HG02642 (cell line): Measurements from ENCODE around the gene CADM2.
A peak's percentile ranks its signal among the peaks of the same experiment; 100 is the strongest.
"Not testable (repeated sequence)": the region's sequence is repeated elsewhere in the genome, so short reads cannot be mapped to it uniquely, and the experiment has no call there.

Experiments used
- ATAC-seq: cut with Tn5 transposase; IDR thresholded peaks from one replicate; pipeline ENCODE4 v1.9.1; 2021; ENCODE audit warnings: mild to moderate bottlenecking; ENCODE audit not compliant: unreplicated experiment, poor library complexity

The CADM2 gene

DNA sequence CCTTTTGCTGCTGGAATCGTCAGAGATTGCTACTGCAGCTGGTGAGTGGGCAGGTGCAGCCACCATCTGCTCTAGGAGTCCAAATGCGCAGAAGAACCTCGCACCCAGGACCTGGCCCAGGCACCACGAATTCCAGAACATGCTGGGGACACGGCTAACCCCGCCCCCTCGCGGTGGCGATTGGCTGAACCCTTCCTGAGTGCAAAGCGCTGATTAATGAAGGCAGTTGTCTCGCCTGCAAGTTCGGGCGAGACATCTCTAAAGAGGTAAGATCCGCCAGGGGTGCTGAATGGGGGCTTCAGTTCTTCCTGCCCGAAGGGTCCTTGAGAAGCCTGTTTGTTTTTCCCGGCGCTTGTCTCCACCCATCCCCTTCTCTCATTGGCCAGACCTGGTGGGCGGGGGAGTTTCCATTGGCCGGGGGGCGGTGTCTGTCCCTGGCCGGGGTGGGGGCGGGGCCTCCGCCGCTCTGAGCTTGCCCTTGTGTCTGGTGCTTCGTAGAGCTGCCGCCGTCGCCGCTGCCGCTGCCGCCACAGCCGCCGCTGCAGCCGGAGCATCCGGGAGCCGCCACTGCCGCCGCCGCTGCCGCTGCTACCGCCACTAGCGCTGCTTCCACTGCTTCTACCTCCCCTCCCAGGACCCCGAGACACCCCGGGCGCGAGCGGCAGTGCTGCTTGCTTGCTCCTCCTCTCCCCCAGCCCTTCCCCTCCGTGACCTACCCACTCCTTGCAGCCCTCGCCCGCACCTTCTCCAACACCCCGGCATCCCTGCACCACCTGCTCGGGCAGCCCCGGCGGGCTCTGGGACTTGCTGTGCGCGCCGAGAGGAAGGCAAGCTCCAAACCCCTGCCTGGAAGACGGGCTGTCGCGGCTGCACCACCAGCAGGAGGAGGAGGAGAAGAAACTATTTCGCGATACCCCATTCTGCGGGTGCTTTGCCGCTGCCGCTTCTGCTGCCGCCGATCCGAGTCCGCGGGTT is at the start of gene CADM2:
CADM2 (plus strand) TSS at position 495 of the 975 bp plus-strand sequence.
- peak; percentile 98 for ATAC-seq

DNA sequence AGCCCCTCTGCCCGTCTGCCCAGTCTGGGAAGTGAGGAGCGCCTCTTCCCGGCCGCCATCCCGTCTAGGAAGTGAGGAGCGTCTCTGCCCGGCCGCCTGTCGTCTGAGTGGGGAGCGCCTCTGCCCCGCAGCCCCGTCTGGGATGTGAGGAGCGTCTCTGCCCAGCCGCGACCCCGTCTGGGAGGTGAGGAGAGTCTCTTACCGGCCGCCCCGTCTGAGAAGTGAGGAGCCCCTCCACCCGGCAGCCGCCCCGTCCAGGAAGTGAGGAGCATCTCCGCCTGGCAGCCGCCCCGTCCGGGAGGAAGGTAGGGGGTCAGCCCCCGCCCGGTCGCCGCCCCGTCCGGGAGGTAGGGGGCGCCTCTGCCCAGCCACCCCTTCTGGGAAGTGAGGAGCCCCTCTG is 40.2 kb upstream of the CADM2 start:
- ATAC-seq: not testable (repeated sequence)

DNA sequence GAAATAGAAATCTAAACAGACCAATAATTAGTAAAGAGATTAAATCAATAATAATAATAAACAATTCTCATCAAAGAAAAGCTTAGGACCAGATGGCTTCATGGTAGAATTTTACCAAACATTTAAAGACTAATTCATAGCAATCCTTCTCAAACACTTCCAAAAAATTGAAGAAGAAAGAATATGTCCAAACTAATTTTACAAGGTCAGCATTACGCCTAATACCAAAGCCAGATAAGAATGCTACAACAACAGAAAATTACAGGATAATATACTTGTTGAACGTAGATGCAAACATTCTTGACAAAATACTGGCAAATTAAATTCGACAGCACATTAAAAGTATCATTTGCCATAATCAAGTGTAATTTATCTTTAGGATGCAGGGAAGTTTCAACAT is 36.1 kb upstream of the CADM2 start:
- no peak for ATAC-seq

DNA sequence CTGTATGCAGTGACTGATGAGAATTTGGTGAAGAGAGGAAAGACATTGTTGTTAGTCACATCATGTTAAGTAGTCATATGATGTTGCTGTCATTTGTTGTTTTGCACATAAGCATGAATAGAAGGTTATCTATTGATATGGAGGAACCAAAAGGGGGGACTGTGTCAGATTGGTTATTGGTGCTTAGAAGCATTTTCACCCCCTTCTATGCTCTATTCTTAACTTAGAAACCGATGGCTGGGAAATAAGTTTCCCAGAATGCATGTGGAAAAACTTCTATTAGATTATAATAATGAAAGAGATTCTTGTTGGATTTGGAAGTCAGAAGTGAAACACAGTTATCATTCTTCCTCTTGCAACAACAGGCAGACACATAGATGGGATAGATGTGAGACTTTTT is 33.2 kb upstream of the CADM2 start:
- ATAC-seq: no peak

DNA sequence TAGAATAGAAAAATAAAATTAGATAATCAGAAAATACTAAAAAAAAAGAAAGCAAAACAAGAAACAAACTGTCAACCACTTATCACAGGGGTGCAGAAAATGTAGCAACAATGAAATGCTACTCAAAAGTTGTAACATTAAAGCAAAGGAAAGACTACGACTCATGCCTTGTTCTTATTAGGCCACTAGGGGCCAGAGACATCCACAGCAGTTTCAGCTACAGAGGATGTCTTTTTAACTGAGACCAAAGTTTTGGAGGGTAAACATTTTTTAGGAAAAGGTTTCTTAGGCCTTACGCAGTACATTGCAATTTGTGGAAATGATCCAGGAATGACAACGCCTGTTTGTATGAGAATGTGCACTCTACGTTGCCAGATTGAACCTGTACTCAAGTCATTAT is 15.4 kb upstream of the CADM2 start:
- no peak for ATAC-seq

DNA sequence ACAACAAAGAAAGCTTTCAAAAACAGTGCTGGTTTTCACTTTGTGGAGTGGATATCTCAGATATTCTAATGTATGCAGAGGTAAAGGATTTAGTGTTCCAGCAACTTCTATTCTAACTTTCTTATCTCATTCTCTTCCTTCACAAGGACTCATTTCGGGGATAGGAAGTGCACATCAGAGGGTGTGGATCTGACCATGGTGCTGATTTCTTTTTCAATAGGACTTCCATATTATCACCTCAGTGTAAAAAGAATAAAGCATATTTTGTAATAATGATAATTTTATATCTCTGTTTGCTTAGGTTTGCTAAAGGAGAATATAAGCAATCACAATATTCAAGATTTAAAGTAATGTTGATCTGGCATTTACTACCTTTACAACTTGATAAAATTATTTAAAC is 12.5 kb upstream of the CADM2 start:
- ATAC-seq: no peak

DNA sequence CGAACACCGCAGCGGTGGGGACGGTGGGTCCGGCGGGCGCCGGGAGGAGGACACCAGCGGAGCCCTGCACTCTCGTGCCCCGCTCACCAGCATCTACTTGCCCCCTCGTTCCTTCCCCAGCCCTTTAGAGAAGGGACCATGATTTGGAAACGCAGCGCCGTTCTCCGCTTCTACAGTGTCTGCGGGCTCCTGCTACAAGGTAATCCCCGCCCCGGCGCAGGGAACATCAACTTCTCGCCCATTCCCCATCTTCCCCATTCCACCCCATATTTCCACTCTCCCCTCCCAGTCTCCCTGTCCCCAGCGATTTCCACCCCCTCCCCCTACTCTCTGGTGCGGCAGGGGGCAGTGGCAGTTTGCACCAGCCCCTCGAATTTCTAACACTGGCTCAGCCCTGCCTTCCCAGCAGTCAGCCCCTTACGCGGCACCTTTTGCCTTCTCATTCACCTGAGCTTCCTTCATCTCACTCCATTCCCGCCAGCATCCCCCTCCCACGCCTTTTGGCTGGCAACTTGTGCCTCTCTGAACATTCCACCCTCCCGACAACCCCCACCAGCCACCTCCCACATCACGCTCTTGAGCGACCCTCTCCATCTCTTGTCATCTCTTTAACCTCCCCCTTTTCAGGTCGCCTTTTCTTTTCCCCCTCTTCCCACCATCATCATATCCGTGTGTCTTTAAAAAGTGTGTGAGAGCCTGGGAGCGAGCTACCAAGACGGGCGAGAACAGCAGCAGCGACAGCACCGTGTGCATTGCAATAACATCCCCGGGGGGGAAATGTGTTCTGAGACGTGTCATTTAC is 882 bp downstream of the CADM2 start:
- ATAC-seq: no peak

DNA sequence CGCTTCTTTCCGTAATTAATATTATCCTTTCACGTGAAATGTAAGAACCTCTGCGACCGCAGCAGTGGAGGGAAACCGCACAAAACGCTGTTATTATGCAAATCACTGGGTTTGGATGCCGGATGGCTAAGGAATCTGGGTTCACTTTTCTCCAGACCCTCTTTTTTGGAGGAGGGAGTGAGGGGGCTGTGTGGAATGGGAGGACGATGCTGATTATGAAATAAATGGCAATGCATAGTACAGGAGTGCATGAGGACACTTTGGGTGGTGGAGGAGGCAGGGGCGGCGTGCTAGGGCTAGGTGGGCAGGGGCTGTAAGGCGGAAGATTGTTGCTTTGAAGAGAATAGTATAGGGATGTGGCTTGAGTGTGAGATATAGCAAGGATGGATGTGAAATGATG is 1.8 kb downstream of the CADM2 start:
- no peak for ATAC-seq

DNA sequence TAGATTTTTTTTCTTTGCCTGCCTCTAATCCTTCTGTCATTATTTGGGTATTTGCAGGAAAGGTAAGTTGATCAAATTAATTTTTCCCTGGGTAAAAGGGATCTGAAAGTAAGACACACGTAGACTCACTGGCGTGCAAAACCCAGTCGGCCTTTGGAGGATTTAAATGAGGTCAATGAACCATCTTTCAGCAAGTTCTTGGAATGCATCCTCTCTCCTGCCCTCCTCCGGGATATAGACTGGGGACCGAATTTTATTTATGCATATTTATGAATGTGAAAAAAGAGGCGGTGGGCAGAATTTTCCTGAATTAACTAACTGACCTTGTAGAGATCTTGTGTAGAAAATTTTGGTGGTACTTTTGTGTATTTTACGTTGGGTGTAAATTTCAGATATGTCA is 2.2 kb downstream of the CADM2 start:
- no peak for ATAC-seq

DNA sequence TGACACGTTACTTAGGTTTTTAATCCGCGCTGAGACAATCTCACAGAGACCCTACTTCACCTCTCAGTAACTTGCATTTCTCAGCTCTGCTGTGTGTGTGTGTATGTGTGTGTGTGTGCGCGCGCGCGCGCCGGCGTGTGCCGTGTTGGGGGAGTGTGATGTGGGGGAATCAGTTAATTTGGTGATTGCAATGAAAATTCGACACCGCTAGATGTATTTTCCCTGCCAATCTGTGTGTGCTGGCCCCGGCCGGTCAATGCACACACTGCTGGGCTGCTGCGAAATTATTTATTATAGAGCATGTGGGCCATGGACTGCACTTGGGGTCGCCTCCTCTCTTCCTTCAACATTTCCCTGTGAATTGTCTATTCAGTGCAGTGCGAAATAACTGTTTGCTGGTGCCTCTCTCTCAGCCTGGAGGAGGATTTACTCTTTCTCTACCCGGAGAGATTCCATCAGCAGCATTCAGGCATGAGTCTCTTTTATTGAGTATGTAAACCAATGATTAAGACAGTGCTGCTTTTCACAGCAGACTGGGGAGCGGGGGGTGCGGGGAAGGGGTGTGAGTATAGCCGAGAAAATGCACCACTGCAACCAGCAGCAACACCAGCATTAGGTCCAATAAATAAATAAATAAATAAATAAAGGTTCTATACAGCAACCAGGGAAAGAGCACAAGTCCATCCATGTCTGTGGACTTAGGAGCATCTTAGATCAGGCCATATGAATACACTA is 2.9 kb downstream of the CADM2 start:
- no peak for ATAC-seq

DNA sequence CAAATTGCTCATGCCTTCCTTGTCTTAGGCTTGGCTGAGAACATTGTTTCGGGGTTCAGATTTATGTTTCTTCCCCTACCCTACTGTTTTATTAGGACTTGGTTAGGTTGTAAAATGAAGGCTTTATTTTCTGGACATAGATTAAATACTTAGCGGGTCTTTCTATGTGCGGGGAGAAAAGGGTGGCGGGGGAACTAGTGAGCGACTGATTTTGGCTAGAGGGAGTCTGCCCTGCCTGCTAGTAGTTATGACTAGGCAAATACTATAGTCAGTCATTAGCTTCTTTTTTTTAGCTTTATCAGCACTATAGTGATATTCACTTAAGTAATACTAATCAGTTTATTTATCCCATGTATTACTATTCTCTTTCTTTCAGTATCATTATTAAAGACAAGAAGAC is 3.6 kb downstream of the CADM2 start:
- ATAC-seq: no peak

DNA sequence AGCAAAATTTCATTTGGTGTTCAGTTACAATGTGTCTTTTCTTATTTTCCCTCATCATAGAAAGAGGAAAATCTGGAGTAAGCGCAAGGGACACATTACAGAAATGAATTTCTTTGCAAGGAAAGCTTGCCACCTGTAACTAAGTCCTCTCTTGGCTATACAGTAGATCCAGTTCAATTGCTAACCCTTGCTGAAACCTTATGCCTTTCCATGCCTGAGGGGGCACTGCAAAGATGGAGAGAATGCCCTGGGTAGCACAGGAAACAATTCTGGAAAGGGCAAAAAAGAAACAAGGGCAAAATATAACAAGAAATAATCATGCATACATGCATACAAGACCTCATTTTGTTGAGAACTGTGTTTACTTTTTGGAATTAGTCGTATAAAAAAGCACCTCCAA is 4.3 kb downstream of the CADM2 start:
- ATAC-seq: no peak

DNA sequence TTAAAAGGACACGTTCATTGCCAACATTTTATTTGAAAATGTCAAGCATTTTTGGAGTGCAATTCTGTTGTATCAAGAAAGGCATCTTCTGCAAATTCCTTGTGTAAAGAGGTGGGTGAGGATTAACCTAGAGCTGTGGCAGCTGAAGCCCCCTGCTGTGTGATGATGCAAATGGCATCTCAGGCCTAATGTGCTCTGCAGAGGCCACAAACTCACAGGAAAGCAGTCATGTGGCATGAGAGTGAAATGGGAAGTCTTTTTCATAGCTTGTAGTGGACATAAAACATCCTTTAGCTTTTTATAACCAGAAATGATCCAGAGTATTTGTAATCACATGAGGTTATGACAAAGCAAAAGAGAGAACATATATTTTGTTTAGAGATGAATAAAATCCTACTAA is 6.4 kb downstream of the CADM2 start:
- ATAC-seq: no peak

DNA sequence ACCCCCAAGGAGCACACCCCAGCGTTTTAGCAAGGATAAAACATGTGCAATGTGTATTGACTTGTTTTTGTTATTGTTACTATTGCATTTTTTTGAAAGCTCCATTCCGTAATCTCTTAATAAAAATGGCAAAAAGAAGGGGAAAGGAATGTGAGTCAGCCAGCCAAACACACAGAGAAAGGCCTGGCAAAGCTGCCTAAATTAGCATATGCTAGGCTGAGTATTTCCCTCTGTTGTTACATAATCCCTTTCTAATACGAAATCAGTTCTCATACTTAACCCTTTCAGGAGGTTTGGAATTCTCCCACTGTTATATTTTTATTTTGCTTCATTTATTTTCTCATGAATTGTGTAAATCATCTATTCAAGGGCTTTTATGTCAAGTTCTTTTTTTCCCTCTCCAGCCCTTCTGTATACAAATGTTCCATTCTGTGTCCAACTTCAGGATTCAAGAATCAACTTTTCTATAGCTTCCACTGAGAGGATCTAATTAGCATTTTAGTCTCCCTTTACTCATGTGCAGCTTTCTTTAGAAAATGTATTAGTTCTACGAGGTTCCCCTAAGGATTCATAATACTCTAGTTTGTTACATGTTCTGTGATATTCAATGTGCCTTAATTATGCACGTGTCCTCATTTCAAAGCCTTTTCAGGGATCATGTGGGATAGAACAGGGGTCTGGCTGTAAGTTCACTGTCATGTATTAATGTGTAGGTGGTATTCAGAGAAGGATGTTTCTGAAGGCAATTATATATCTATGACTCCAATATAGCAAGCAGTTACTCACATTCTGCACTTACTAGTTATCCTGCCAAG is 9.2 kb downstream of the CADM2 start:
- ATAC-seq: no peak

DNA sequence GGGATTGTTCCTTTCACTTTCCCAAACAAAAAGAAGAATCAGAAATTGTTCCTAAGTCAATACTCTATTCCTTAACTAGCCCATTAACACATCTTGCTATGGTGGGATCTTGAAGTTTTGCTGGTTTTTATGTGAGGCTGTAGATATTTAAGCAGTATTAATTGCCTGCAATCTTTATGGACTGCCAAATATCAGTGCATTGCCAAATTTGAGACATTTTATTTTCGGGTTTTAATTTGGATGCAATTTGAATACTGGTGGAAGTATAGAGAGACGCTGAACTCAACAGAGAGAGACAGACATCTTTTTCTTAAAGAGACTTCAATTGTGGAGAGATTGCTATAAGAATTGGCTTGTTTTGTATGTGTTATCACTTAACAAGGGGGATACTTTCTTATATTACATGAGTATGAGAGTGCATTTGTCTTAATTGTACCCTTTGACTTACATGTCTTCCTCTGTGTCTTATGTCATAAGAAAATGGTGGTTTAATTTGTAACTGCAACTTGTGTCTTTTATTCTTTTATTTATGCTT is 10.0 kb downstream of the CADM2 start:
- no peak for ATAC-seq

DNA sequence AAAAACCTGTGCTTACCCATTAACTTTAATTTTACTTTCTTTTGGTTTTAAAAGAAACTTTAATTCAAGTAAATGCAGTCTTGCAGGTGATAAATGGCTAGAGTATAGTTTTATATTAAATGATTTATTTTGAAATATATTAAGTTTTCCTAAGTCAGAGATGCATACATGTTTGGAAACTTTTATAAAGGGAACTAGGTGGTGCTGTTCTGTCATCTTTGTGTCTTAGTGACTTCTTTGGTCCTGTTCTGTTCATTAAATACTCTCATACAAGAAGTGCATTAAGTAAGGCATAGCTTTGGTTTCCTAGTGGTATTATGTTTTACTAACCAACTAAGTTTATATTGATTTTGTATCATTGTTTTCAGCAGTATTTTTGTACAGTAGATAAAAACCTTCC is 15.6 kb downstream of the CADM2 start:
- ATAC-seq: no peak

DNA sequence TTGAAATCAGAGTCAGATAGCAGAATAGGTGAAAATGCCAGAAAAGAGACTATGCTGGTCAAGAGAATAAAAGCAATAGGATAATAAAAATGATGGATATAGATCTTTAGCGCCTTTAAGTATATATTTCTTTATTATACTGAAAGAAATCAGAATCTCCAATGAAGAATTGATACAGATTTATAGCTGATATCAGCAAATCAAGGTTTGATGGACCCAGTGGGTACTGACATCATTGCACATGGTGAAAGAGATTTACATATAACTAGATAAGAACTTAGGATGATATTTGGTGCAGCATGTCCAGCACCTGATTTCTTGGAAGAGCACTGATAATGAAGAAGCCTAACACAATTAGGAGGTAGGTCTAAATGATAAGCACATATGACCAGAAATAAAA is 18.2 kb downstream of the CADM2 start:
- ATAC-seq: no peak

DNA sequence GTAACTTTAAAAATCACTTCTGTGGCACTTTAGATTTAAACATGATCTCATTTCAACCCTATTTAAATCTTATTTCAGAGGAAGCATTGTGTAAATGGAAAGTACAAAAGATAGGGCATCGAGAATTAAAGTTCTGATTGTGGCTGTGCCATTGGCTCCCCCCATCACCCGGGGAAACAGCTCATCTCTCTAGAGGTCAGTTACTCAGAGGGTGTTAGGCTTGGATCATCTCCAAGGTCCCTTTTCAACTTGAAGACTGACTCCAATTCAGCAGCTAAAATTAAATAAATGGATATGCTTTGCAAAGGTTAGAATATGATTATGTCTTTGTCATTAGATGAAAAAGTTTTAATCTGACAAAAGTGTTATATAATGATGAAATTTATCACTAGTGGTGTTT is 20.1 kb downstream of the CADM2 start:
- ATAC-seq: no peak

DNA sequence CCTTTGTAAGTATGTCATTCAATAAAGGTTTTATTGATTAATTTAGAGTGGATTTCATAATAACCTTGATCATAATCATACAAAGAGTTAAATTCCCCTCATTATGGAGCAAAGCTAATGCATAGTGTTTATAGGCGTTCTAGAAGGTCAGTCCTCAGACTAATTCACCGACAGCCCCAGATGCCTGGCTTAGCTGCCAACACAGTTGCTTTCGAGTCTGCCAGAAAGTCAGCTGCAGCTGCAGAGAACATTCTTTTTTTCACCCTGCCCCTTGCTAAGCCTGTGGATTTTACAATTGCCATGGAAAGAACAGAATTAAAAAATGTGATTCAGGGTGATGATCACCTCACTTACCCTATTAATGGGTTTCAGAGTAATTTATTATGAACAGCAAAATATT is 21.2 kb downstream of the CADM2 start:
- no peak for ATAC-seq

DNA sequence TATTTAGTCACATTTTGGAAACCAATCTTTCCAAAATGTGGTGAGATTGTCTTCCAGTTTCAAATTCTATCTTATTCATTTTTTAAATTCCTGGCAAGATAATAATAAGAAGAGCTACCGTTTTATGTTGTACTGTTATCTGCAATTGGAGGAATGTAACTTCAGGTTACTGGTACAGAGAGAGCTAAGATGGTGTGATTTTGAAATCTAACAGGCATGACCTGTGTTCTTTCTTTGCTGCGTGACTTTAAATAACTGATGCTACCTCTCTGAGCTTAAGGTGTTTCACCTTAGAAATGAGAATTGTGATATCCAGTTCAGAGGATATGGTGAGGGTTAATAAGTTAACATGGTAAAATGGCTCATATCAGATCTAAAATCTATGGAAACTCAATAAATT is 21.7 kb downstream of the CADM2 start:
- ATAC-seq: no peak
